Measurements from ENCODE around the gene IGFL1.
"Not testable (repeated sequence)": the region's sequence is repeated elsewhere in the genome, so short reads cannot be mapped to it uniquely, and the experiment has no call there.

IGFL1 gene

DNA sequence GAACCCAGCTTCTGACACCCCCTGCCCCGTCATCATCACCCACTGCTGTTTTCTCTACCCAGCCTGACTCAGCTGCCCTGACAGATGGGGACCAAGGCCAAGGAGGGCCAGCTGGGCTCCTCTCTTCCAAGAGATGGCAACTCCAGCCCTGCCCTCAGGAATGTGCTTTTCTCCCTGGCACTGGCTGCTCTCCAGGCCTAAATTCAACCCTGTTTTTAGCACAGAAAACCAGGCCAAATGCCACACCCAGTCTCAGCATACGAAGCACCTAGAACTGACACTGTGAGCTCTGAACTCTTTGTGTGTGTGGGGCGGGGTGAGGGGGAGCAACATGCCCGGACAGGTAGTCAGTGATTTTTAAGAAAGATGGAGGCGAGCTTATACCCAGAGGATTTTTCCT lies 23.4 kb upstream of the IGFL1 start:
- no peak overlapping the region for H2AFZ ChIP-seq (ENCODE audit: low read depth, low read length)
- H3K27me3 ChIP-seq (ENCODE audit: insufficient read depth, low read length) = peaks cover 26% of the 10 kb centered on the region
- H3K4me1 ChIP-seq (ENCODE audit: insufficient read depth, low read length) = no peaks in the 10 kb centered on the region
- H3K36me3 ChIP-seq (ENCODE audit: insufficient read depth, low read length) = no peaks in the 10 kb centered on the region
- no peaks in the 10 kb centered on the region for H3K9me3 ChIP-seq (ENCODE audit: low read length)
- H3K4me3 ChIP-seq (ENCODE audit: low read length) = no peak overlapping the region

DNA sequence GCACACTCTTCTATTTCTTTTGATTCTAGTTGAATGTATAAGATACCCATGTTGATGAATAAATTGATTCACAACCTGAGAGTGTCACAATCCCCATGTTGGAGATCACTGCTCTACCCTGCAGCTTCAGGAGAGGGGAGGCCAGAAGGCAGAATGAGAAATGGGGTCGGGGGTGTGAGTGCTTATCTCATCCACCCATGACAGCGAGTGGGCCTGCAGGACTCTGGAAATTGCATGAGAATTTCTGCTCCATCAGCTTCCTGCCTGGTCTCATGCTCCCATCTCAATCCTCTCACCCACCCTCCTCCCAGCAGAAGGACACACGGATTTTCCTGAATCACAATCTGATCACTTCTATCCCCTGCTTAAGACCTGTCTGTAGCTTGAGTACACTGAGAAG lies 22.9 kb upstream of the IGFL1 start:
- Histone ChIP-seq H3K9me3 (ENCODE audit: low read length) (no peaks in the 10 kb centered on the region), H2AFZ (ENCODE audit: low read depth, low read length) (no peak overlapping the region), H3K4me3 (ENCODE audit: low read length) (no peak overlapping the region), H3K27me3 (ENCODE audit: insufficient read depth, low read length) (peaks cover 30% of the 10 kb centered on the region), H3K4me1 (ENCODE audit: insufficient read depth, low read length) (no peaks in the 10 kb centered on the region), H3K36me3 (ENCODE audit: insufficient read depth, low read length) (no peaks in the 10 kb centered on the region)

DNA sequence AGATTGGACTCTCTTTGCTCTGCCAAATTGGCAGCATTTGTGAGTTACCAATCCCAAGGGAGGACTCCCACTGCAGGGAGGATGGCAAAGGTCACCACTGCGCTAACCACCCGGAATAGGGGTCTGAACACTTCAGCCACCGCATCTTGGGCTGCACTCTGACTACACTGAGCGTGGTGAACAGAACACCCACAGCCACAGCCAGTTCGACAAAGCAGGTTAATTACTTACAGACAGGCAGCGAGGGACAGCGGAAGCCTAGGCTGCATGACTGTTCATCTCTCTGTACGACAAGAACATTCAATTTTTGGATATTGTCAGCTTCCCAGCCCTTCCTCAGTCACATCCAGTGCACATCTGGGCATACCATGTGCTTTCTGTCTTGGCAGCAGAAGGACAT lies 21.7 kb upstream of the IGFL1 start:
- peaks cover 34% of the 10 kb centered on the region for H3K27me3 ChIP-seq (ENCODE audit: insufficient read depth, low read length)
- H3K4me1 ChIP-seq (ENCODE audit: insufficient read depth, low read length); H3K9me3 ChIP-seq (ENCODE audit: low read length); H3K36me3 ChIP-seq (ENCODE audit: insufficient read depth, low read length); H2AFZ ChIP-seq (ENCODE audit: low read depth, low read length); H3K4me3 ChIP-seq (ENCODE audit: low read length): not testable (repeated sequence)

DNA sequence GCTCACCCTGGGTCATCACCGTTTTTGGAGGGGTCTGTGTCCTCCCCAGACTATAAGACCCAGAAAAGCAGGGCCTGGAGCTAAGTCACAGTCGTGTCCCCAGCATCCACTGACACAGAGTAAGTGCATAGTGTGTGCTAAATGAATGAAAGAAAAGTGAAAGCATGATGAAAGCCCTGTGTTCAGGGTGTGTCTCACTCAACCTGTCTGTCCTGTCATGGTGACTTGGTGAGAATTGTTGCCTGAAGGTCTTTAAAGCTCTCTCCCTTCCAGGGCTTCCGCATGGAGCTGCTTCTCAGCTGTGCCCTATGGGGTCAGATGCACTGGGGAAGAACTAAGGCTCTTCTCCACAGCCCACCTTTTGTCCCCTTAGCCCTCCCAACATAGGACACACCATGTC lies 20.5 kb upstream of the IGFL1 start:
- H3K4me3 ChIP-seq (ENCODE audit: low read length) = no peak overlapping the region
- H2AFZ ChIP-seq (ENCODE audit: low read depth, low read length) = no peak overlapping the region
- no peaks in the 10 kb centered on the region for H3K36me3 ChIP-seq (ENCODE audit: insufficient read depth, low read length)
- H3K27me3 ChIP-seq (ENCODE audit: insufficient read depth, low read length) = peaks cover 44% of the 10 kb centered on the region
- no peaks in the 10 kb centered on the region for H3K4me1 ChIP-seq (ENCODE audit: insufficient read depth, low read length)
- no peaks in the 10 kb centered on the region for H3K9me3 ChIP-seq (ENCODE audit: low read length)

DNA sequence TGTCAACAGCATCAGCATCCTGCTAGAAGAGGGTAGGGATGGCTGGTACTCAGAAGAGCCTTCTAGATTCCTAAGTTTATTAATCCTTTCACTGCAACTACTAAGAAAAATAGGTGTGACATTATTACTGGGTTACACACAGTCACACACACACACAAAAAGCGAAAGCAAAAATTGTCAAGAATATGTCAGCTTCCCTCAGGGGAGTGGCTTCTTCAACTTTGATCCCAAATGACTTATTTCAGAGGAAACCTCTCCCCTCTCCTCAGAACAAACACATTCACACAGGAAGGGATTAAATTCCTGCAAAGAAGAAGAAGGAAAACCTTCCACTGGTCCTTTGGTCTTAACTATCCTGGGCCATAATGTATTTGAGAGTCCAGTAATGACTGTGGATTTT lies 20.1 kb upstream of the IGFL1 start:
- H3K4me3 ChIP-seq (ENCODE audit: low read length) = no peak overlapping the region
- H3K36me3 ChIP-seq (ENCODE audit: insufficient read depth, low read length) = no peaks in the 10 kb centered on the region
- no peaks in the 10 kb centered on the region for H3K9me3 ChIP-seq (ENCODE audit: low read length)
- H3K4me1 ChIP-seq (ENCODE audit: insufficient read depth, low read length) = no peaks in the 10 kb centered on the region
- peaks cover 46% of the 10 kb centered on the region for H3K27me3 ChIP-seq (ENCODE audit: insufficient read depth, low read length)
- no peak overlapping the region for H2AFZ ChIP-seq (ENCODE audit: low read depth, low read length)

DNA sequence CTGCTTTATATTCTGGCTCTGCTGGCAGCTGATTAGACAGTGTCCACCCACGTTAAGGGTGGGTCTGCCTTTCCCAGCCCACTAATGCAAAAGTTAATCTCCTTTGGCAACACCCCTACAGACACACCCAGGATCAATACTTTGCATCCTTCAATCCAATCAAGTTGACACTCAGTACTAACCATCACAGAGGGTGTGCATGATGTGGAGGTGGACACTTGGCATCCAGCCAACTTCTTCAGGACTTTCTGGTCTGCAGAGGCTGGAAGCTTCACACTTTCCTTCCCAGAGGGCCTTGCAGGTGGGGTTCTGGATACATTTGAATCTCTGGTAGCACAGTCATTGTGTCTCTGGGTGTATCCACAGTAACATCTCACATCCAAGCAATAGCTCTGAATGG lies 18.9 kb upstream of the IGFL1 start:
- Histone ChIP-seq H2AFZ (ENCODE audit: low read depth, low read length) (no peak overlapping the region), H3K9me3 (ENCODE audit: low read length) (no peaks in the 10 kb centered on the region), H3K36me3 (ENCODE audit: insufficient read depth, low read length) (no peaks in the 10 kb centered on the region), H3K27me3 (ENCODE audit: insufficient read depth, low read length) (peaks cover 40% of the 10 kb centered on the region), H3K4me3 (ENCODE audit: low read length) (no peak overlapping the region), H3K4me1 (ENCODE audit: insufficient read depth, low read length) (no peaks in the 10 kb centered on the region)

DNA sequence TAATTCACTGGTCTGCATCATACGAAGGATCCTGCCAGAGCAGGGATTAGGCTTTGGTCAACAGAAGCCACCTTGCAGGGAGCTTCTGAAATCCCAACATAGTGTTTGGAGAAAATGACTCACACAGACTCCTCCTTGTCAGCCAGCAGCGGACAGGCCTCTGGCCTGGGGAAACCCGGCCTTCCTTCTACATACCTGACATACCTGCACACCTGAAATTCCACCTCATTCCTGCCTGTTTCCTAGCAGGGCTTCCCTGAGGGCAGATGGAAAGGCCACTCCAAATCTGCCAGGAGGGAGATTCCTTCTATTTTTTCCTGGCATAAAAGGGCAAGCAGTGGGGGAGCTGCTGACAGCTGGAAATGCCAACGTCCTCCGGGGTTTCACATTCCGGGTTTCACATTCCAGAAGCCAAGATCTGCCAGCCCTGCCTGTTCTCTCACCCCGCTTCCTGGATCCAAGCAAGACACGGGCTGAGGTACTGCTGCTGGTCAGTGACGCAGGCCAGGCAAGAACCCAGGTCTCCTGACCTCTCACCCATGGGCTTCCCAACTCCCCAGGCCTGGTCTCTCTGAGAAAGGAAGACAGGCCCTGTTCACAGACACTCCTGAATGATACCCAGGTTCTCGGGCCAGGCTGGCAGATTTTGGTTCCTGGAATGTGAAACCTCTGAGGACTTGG lies 18.2 kb upstream of the IGFL1 start:
- Histone ChIP-seq H3K27me3 (ENCODE audit: insufficient read depth, low read length) (peaks cover 39% of the 10 kb centered on the region), H2AFZ (ENCODE audit: low read depth, low read length) (no peak overlapping the region), H3K9me3 (ENCODE audit: low read length) (no peaks in the 10 kb centered on the region), H3K4me1 (ENCODE audit: insufficient read depth, low read length) (no peaks in the 10 kb centered on the region), H3K4me3 (ENCODE audit: low read length) (no peak overlapping the region), H3K36me3 (ENCODE audit: insufficient read depth, low read length) (no peaks in the 10 kb centered on the region)

DNA sequence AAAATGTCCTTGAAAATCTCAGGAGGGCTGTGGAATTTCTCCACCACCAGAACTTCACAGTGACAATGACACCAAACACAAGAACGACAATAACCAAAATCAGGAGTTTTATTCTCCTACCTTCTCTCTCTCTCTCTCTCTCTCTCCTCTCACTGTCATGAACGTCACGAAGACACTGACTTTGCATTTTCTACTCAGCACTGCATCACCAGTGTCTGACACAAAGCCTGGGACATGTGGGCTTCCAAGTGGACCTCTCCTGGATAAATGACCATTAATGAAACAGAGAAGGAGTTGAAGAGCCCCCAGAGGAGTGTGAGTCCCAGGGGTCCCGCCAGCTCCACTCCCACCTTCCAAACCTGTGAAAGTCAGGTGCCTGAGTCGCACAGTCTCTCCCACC lies 16.9 kb upstream of the IGFL1 start:
- not testable (repeated sequence) for H3K4me3 ChIP-seq (ENCODE audit: low read length); H3K4me1 ChIP-seq (ENCODE audit: insufficient read depth, low read length); H3K9me3 ChIP-seq (ENCODE audit: low read length); H3K36me3 ChIP-seq (ENCODE audit: insufficient read depth, low read length); H2AFZ ChIP-seq (ENCODE audit: low read depth, low read length)
- H3K27me3 ChIP-seq (ENCODE audit: insufficient read depth, low read length) = peaks cover 36% of the 10 kb centered on the region

DNA sequence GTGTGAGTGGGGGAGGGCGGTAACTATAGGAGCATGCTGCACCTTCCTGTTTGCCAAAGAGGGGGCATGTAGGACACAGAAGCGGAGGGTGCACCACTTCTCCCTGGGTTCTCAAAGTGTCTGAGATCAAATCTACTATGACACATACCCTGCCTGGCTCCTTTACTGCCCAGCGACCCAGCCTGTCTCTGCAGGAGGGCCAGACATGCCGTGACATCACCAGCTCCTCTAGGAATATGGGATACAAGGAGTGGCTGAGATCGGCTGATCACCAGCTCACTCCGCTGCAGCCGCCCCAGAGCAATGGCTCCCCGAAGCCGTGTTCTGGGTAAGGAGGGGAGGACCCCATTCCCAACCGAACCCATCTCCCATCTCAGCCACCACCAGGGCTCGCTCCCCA lies 16.4 kb upstream of the IGFL1 start:
- H3K27me3 ChIP-seq (ENCODE audit: insufficient read depth, low read length) = peaks cover 34% of the 10 kb centered on the region

DNA sequence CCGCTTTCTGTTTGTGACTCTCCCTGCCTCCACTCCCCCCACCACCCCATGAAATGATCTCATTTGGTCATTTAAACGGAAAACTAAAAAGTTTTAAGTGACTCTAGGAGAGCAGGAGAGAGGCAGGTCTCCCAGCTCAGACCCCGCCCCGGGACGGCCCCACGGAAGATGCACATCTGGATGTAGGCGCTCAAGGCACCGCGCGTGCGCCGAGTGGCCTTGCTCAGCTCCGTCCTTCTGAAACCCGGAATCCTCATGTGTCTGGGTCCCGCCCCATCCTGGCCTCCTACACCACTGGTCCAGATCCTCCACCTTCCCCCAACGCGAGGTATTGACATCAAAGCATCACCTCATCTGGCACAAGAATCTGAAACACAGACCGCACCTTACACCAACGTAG lies 15.7 kb upstream of the IGFL1 start:
- Histone ChIP-seq H3K4me3 (ENCODE audit: low read length) (no peak overlapping the region), H3K36me3 (ENCODE audit: insufficient read depth, low read length) (no peaks in the 10 kb centered on the region), H3K27me3 (ENCODE audit: insufficient read depth, low read length) (peaks cover 33% of the 10 kb centered on the region), H3K9me3 (ENCODE audit: low read length) (no peaks in the 10 kb centered on the region), H2AFZ (ENCODE audit: low read depth, low read length) (no peak overlapping the region), H3K4me1 (ENCODE audit: insufficient read depth, low read length) (no peaks in the 10 kb centered on the region)

More for the DNA sequence above, 16.4 kb upstream of the IGFL1 start:
- H2AFZ ChIP-seq (ENCODE audit: low read depth, low read length) = no peak overlapping the region
- no peaks in the 10 kb centered on the region for H3K36me3 ChIP-seq (ENCODE audit: insufficient read depth, low read length)
- H3K9me3 ChIP-seq (ENCODE audit: low read length) = no peaks in the 10 kb centered on the region
- no peaks in the 10 kb centered on the region for H3K4me1 ChIP-seq (ENCODE audit: insufficient read depth, low read length)
- H3K4me3 ChIP-seq (ENCODE audit: low read length) = no peak overlapping the region

DNA sequence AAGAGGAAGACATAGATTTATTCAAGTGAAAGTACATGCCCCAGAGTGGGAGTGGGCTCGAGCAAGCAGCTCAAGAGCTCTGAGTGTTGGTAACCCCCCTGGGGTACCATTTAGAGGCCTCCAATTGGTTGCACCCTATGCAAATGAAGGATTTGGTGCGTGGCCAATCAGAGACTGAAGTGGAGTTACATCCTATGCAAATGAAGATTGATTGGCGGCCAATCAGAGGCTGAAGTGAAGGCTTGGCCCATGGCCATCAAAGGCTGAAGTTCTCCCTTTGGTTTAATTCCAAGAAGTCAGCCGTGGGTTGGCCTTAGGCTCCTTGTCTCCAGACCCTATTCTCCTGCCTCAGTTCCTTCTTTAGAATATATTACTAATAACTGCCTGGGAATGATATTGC lies 12.9 kb upstream of the IGFL1 start:
- H3K27me3 ChIP-seq (ENCODE audit: insufficient read depth, low read length) = peaks cover 19% of the 10 kb centered on the region
- no peaks in the 10 kb centered on the region for H3K4me1 ChIP-seq (ENCODE audit: insufficient read depth, low read length)
- no peaks in the 10 kb centered on the region for H3K9me3 ChIP-seq (ENCODE audit: low read length)
- no peak overlapping the region for H2AFZ ChIP-seq (ENCODE audit: low read depth, low read length)
- no peaks in the 10 kb centered on the region for H3K36me3 ChIP-seq (ENCODE audit: insufficient read depth, low read length)
- H3K4me3 ChIP-seq (ENCODE audit: low read length) = no peak overlapping the region

DNA sequence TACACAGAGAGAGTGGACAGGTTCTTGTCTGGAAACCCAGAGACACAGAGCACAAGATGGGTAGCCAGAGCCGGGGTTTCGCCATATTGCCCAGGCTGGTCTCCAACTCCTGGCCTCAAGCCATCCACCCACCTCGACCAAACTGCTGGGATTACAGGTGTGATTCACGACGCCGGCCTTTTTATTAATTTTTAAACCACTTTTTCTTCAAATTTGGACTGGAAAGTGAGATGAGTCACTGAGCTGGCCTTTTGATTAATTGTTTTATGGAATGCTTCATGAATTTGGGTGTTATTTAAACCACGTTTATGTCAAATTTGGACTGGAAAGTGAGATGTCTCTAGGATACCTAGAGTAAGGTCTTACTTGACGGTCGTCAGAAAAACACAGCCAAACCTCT lies 12.1 kb upstream of the IGFL1 start:
- H3K36me3 ChIP-seq (ENCODE audit: insufficient read depth, low read length) = no peaks in the 10 kb centered on the region
- no peak overlapping the region for H2AFZ ChIP-seq (ENCODE audit: low read depth, low read length)
- H3K27me3 ChIP-seq (ENCODE audit: insufficient read depth, low read length) = peaks cover 15% of the 10 kb centered on the region
- H3K9me3 ChIP-seq (ENCODE audit: low read length) = no peaks in the 10 kb centered on the region
- no peaks in the 10 kb centered on the region for H3K4me1 ChIP-seq (ENCODE audit: insufficient read depth, low read length)
- no peak overlapping the region for H3K4me3 ChIP-seq (ENCODE audit: low read length)

DNA sequence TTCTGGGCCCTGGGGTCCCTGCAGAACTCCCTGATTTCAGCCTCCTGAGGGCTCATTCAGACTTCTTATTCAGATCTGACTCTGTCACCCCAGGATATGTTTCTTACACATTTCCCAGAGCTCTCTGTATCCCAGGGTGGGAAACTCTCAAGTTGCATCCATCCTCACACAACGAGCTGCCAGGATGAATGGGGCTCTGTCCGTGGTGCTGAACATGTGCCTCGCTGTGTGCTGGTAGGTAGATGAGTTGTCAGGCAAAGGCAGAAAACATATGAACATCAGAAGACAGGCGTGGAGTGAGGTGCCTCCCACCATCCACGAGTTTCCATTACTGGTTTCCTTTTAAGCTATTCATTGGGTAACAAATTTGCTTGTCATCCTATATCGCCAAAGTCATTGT lies 11.4 kb upstream of the IGFL1 start:
- Histone ChIP-seq H3K9me3 (ENCODE audit: low read length) (no peaks in the 10 kb centered on the region), H3K27me3 (ENCODE audit: insufficient read depth, low read length) (peaks cover 15% of the 10 kb centered on the region), H3K36me3 (ENCODE audit: insufficient read depth, low read length) (no peaks in the 10 kb centered on the region), H3K4me1 (ENCODE audit: insufficient read depth, low read length) (no peaks in the 10 kb centered on the region), H2AFZ (ENCODE audit: low read depth, low read length) (no peak overlapping the region), H3K4me3 (ENCODE audit: low read length) (no peak overlapping the region)

DNA sequence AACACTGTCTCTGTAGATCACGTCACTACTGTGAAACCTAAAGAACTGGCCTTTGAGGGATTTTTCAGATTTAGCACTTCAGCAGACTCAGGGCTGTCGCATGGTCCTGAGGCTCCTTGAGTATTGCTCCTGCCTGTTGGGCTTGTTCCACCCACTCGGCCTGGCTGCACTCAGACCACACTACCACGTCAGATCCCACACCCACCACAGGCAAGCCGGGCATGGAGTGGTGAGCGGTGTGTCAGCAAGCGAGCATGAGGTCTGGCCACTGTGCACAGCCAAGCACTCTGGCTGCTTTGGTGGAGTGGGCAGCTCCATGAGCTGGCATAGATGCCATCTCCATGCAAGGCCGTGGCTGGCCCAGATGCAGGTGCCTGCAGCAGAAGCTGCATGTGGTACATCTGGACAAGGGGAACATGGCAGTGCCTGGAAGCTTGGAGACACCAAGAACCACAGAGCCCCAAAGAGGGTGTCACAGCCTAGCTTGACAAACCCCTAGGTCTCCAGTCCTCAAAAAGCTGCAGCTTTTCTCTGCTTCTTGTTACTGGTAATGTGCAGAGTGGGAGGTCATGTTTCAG lies 9.4 kb upstream of the IGFL1 start:
- Histone ChIP-seq H2AFZ (ENCODE audit: low read depth, low read length) (no peak overlapping the region), H3K27me3 (ENCODE audit: insufficient read depth, low read length) (peaks cover 14% of the 10 kb centered on the region), H3K36me3 (ENCODE audit: insufficient read depth, low read length) (no peaks in the 10 kb centered on the region), H3K9me3 (ENCODE audit: low read length) (no peaks in the 10 kb centered on the region), H3K4me1 (ENCODE audit: insufficient read depth, low read length) (no peaks in the 10 kb centered on the region), H3K4me3 (ENCODE audit: low read length) (no peak overlapping the region)
